K562 (cell line): ENCODE data around the gene RSPH3. TPM values are rescaled to one million over a fixed set of nuclear protein-coding genes. Genes with fewer than 3 reads are reported as not detected.

Experiments used
- ATAC-seq: fragments of 200-7000 bp; cut with Tn5 transposase; 3 replicates; pipeline ENCODE4 v1.9.1; 2020; ENCODE audit warnings: moderate library complexity
- BruUV-seq: library from RNA; stranded (reverse); fragments of 400-500 nt; replicated peaks from 2 replicates; lab custom pipeline; 2021; lab: Mats Ljungman, UMichigan
- CTCF ChIA-PET: fragments of 300-600 bp; formaldehyde crosslinking; extraction: SDS; loops from one replicate; lab custom pipeline; 2021; ENCODE audit warnings: low intra/inter-chr PET ratio; lab: Yijun Ruan, JAX
- POLR2A ChIA-PET: fragments of 300-600, 350-650 bp; sonication (Branson Sonifier 250); formaldehyde crosslinking; extraction: SDS; loops from one replicate; lab custom pipeline; 2021; ENCODE audit warnings: antibody characterized with exemption, inconsistent platforms; lab: Yijun Ruan, JAX
- DNase-seq, 4 experiments: peaks; one replicate each; pipeline versions ENCODE4 v3.0.0 to v3.0.0-alpha.2; 2011 to 2018; ENCODE audit warnings: low spot score in 3 of 4, mixed read lengths in 3 of 4; ENCODE audit errors: extremely low read depth in 1 of 4
- FAIRE-seq: peaks from 2 replicates; lab custom pipeline; 2011; peaks lifted over from hg19 to GRCh38; lab: Jason Lieb, UNC
- H2AFZ ChIP-seq: 2 replicates; pipeline ENCODE4 v1.6.0; 2011; ENCODE audit warnings: low read depth, low read length, control low read depth, inconsistent platforms
- H3K27ac ChIP-seq: fragments of 200-600 bp; 3 replicates; pipeline ENCODE4 v1.8.0; 2011; ENCODE audit warnings: low read depth, mild to moderate bottlenecking, control low read depth, inconsistent platforms, low read length, moderate library complexity, mixed read lengths; ENCODE audit errors: extremely low read depth
- H3K27me3 ChIP-seq, 2 experiments: fragments of 300-600 bp in 1 of 2; 2 replicates in 1 of 2; 3 replicates in 1 of 2; pipeline versions ENCODE4 v1.6.0 to v1.8.0; 2011; ENCODE audit warnings: inconsistent platforms in 2 of 2, low read length in 2 of 2, mild to moderate bottlenecking in 1 of 2, mixed read lengths in 1 of 2, moderate library complexity in 1 of 2; ENCODE audit not compliant: control insufficient read depth in 2 of 2, insufficient read depth in 2 of 2
- H3K36me3 ChIP-seq: fragments of 300-600 bp; 3 replicates; pipeline ENCODE4 v1.8.0; 2011; ENCODE audit warnings: mild to moderate bottlenecking, low read length, inconsistent platforms; ENCODE audit not compliant: control insufficient read depth, insufficient read depth
- H3K4me1 ChIP-seq, 2 experiments: fragments of 200-600 bp in 1 of 2; replicated peaks in 1 of 2; 2 replicates in 1 of 2; 3 replicates in 1 of 2; pipeline versions ENCODE4 v1.5.1 to v1.8.0; 2011; ENCODE audit warnings: inconsistent platforms in 2 of 2, low read length in 2 of 2, mild to moderate bottlenecking in 1 of 2, mixed read lengths in 1 of 2, moderate library complexity in 1 of 2; ENCODE audit not compliant: control insufficient read depth in 2 of 2, insufficient read depth in 2 of 2
- H3K4me2 ChIP-seq: 2 replicates; pipeline ENCODE4 v1.6.1; 2011; ENCODE audit warnings: low read length, control low read depth, inconsistent platforms, mixed read lengths; ENCODE audit not compliant: insufficient read depth
- H3K4me3 ChIP-seq: fragments of 200-600 bp; sonication (generic), shearing (Covaris generic); 2 replicates; pipeline ENCODE4 v1.5.1; 2016; ENCODE audit warnings: control low read depth, inconsistent platforms
- H3K79me2 ChIP-seq: fragments of 200-600 bp; 3 replicates; pipeline ENCODE4 v1.8.0; 2011; ENCODE audit warnings: low read length, inconsistent platforms; ENCODE audit not compliant: control insufficient read depth, insufficient read depth
- H3K9ac ChIP-seq, 2 experiments: 2 replicates each; pipeline versions ENCODE4 v1.6.0 to v1.6.1; 2011; ENCODE audit warnings: low read depth in 2 of 2, low read length in 2 of 2, control low read depth in 1 of 2, inconsistent platforms in 1 of 2, mild to moderate bottlenecking in 1 of 2, mixed read lengths in 1 of 2; ENCODE audit not compliant: insufficient read depth in 1 of 2
- H3K9me1 ChIP-seq: one replicate; pipeline ENCODE4 v1.6.0; 2011; ENCODE audit warnings: inconsistent platforms, mild to moderate bottlenecking, low read length, moderate library complexity; ENCODE audit not compliant: control insufficient read depth, insufficient read depth
- H3K9me3 ChIP-seq: replicated peaks from 2 replicates; pipeline ENCODE4 v1.5.1; 2011; ENCODE audit warnings: low read depth, low read length, inconsistent platforms; ENCODE audit not compliant: control insufficient read depth, insufficient read depth
- H4K20me1 ChIP-seq: replicated peaks from 2 replicates; pipeline ENCODE4 v1.6.1; 2011; ENCODE audit warnings: low read length, inconsistent platforms, mixed read lengths; ENCODE audit not compliant: control insufficient read depth, insufficient read depth
- AFF1 ChIP-seq, 2 experiments: fragments of 450-650 bp; IDR thresholded peaks; 2 replicates each; pipeline ENCODE4 v1.6.1; 2018; ENCODE audit warnings: mild to moderate bottlenecking in 2 of 2, low read depth in 1 of 2; ENCODE audit not compliant: partially characterized antibody in 2 of 2
- CREM ChIP-seq: IDR thresholded peaks from 2 replicates; pipeline ENCODE4 v1.6.1; 2014; ENCODE audit warnings: antibody characterized with exemption, low read depth
- MTA3 ChIP-seq: fragments of 450-650 bp; formaldehyde crosslinking; IDR thresholded peaks from 2 replicates; pipeline ENCODE4 v1.6.1; 2017; ENCODE audit warnings: mild to moderate bottlenecking, borderline replicate concordance
- SOX6 ChIP-seq: fragments of 450-650 bp; IDR thresholded peaks from 2 replicates; pipeline ENCODE4 v1.6.1; 2014; ENCODE audit warnings: mild to moderate bottlenecking
- STAT5A ChIP-seq: IDR thresholded peaks from 2 replicates; pipeline ENCODE4 v1.6.1; 2012; ENCODE audit warnings: low read length, inconsistent platforms, borderline replicate concordance
- TFAP4 ChIP-seq: sonication (generic); formaldehyde crosslinking; IDR thresholded peaks from 2 replicates; pipeline ENCODE4 v1.8.0; 2022; ENCODE audit warnings: missing genetic modification reagents, mild to moderate bottlenecking, moderate library complexity, borderline replicate concordance
- ZNF143 ChIP-seq: sonication (generic); formaldehyde crosslinking; IDR thresholded peaks from 2 replicates; pipeline ENCODE4 v1.9.0; 2022; ENCODE audit warnings: mild to moderate bottlenecking, missing genetic modification reagents
- WGBS: fragments of 100-300 bp; shearing (Covaris generic); methylation state at CpG from one replicate; pipeline ENCODE4 v1.1.6; 2016; ENCODE audit warnings: low coverage, mixed read lengths; ENCODE audit not compliant: insufficient coverage; ENCODE audit errors: missing lambda C conversion rate; 5-methylcytosine and 5-hydroxymethylcytosine counted together
- in situ Hi-C: fragments of 300-500 bp; cut with MboI; formaldehyde crosslinking; loops from 4 replicates; pipeline ENCODE4 v1.15.0; 2018; ENCODE audit warnings: inconsistent platforms, mixed read lengths
- intact Hi-C: fragments of 100-400 bp; cut with micrococcal nuclease; formaldehyde crosslinking; loops from 2 replicates; pipeline ENCODE4 v1.14.2; 2022
- polyA plus RNA-seq, 8 experiments: library from polyadenylated mRNA; depleted of rRNA in 4 of 8; stranded (reverse) in 5 of 8; unstranded in 3 of 8; fragments of >200 nt; fragmentation: Nextera tagmentation in 2 of 8; fragmentation: Illumina TruSeq in 1 of 8; extraction: Ambion mirVana in 2 of 8; extraction: Trizol in 1 of 8; gene quantifications; 2 replicates each; pipeline versions ENCODE4 v1.2.1 to v1.2.3, GENCODE V29; 2011 to 2014; ENCODE audit warnings: inconsistent platforms in 1 of 8, missing spikeins in 1 of 8
- total RNA-seq, 7 experiments: library from RNA; depleted of rRNA in 6 of 7; stranded (reverse); fragments of >200 nt in 6 of 7; fragmentation: Illumina TruSeq in 2 of 7; extraction: Trizol in 2 of 7; gene quantifications; 2 replicates each; pipeline versions ENCODE4 v1.2.1 to v1.2.3, GENCODE V29; 2011 to 2021; ENCODE audit warnings: low replicate concordance in 1 of 7

Gene RSPH3
- total and polyA plus RNA-seq, 9 of the 15 experiments (the other 6 are each of a cell fraction or from before 2014, with no cell fraction given) = 0.52 to 2.9 (median 1.5) TPM

GRCh38 chr6:159031846-159032245, 31.8 kb upstream of the RSPH3 start:
- ChIA-PET CTCF (no interaction called here), POLR2A (interaction anchor here (0.8 kb wide), 1 partner anchor 661 kb away, joined by 3 read pairs; no protein-coding TSS in a partner anchor)

GRCh38 chr6:159030168-159030567, 30.2 kb upstream of the RSPH3 start:
- no peak overlapping the region for H3K27ac ChIP-seq
- no peak overlapping the region for H3K9ac ChIP-seq
- H3K4me2 ChIP-seq = no peak overlapping the region
- DNase-seq (no peak), FAIRE-seq (no peak), ATAC-seq (no peak)
- TF ChIP-seq SOX6 (no peak), AFF1 (IDR thresholded peaks at IDR 0.05; ENCODE audit: low read depth in 1 of 2, partially characterized antibody in 2 of 2) (no peak), TFAP4 (CRISPR knock-in tag) (no peak)
- no peak overlapping the region for H2AFZ ChIP-seq
- intact Hi-C loops = no loop called here
- ChIA-PET POLR2A (no interaction called here), CTCF (no interaction called here)
- peaks cover 19 to 24% of the 10 kb centered on the region in 2 experiments; a peak in 4 of 5 replicates for H3K27me3 ChIP-seq
- H3K36me3 ChIP-seq = no peaks in the 10 kb centered on the region
- no peaks in the 10 kb centered on the region for H3K9me3 ChIP-seq
- WGBS = 0% methylated on average over 2 of the region's 2 CpGs
- in situ Hi-C loops = no loop called here
- H3K4me3 ChIP-seq = no peak overlapping the region
- no TSS peak for BruUV-seq
- no peaks in the 10 kb centered on the region for H3K9me1 ChIP-seq
- no peaks in the 10 kb centered on the region for H3K79me2 ChIP-seq
- H4K20me1 ChIP-seq = no peaks in the 10 kb centered on the region
- H3K4me1 ChIP-seq = no peaks in the 10 kb centered on the region

More at GRCh38 chr6:159031846-159032245, 31.8 kb upstream of the RSPH3 start:
- no peaks in the 10 kb centered on the region for H3K36me3 ChIP-seq
- no peaks in the 10 kb centered on the region for H4K20me1 ChIP-seq
- TF ChIP-seq ZNF143 (CRISPR knock-in tag) (no peak), CREM (no peak), STAT5A (no peak), MTA3 (no peak)
- intact Hi-C loops (no loop called here), in situ Hi-C loops (no loop called here)
- WGBS = 0% methylated on average over 5 of the region's 5 CpGs
- no peak overlapping the region for H3K4me2 ChIP-seq
- no peak overlapping the region for H2AFZ ChIP-seq
- no peak overlapping the region for H3K27ac ChIP-seq
- peaks cover 35 to 39% of the 10 kb centered on the region in 2 experiments for H3K27me3 ChIP-seq
- no peaks in the 10 kb centered on the region for H3K79me2 ChIP-seq
- DNase-seq (no peak), ATAC-seq (no peak), FAIRE-seq (no peak)
- no peaks in the 10 kb centered on the region for H3K9me3 ChIP-seq
- no TSS peak for BruUV-seq
- no peak overlapping the region for H3K9ac ChIP-seq
- no peaks in the 10 kb centered on the region for H3K9me1 ChIP-seq
- no peak overlapping the region for H3K4me3 ChIP-seq
- H3K4me1 ChIP-seq = peaks cover 0 to 4% of the 10 kb centered on the region in 2 experiments; a peak in 1 of 5 replicates
